ENCODE results near the gene ZSWIM6.

The ZSWIM6 gene

DNA sequence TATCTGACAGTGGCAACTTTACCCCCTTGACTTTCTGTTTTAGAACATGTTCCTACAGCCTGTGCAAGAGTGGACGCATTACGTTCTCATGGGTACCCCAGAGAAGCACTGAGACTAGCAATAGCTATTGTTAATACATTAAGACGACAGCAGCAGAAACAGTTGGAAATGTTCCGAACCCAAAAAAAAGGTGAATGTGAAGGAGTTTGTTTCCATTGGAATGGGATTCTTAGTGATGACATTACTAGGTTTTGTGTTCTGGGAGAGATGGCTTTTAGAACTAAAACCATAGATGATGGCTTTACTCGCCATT lies 194.1 kb downstream of the ZSWIM6 start:
- H3K79me2 ChIP-seq (ENCODE audit: insufficient read depth, low read length): no peaks in the 10 kb centered on the region
- no peaks in the 10 kb centered on the region for H3K9me2 ChIP-seq (replicated peaks; ENCODE audit: insufficient read depth, low read length)
- no peaks in the 10 kb centered on the region for H3K36me3 ChIP-seq (ENCODE audit: low read length)
- H3K4me3 ChIP-seq (ENCODE audit: insufficient read depth, low read length, poor library complexity, severe bottlenecking): no peak overlapping the region
- no peak overlapping the region for H3K27ac ChIP-seq (ENCODE audit: low read depth, low read length)
- H4K20me1 ChIP-seq (ENCODE audit: low read depth, low read length): no peaks in the 10 kb centered on the region
- no peak overlapping the region for H3K4me2 ChIP-seq (ENCODE audit: low read depth, low read length, poor library complexity, severe bottlenecking)
- H2AFZ ChIP-seq (ENCODE audit: low read depth, low read length, severe bottlenecking): no peak overlapping the region
- TF ChIP-seq, protein P1, sequence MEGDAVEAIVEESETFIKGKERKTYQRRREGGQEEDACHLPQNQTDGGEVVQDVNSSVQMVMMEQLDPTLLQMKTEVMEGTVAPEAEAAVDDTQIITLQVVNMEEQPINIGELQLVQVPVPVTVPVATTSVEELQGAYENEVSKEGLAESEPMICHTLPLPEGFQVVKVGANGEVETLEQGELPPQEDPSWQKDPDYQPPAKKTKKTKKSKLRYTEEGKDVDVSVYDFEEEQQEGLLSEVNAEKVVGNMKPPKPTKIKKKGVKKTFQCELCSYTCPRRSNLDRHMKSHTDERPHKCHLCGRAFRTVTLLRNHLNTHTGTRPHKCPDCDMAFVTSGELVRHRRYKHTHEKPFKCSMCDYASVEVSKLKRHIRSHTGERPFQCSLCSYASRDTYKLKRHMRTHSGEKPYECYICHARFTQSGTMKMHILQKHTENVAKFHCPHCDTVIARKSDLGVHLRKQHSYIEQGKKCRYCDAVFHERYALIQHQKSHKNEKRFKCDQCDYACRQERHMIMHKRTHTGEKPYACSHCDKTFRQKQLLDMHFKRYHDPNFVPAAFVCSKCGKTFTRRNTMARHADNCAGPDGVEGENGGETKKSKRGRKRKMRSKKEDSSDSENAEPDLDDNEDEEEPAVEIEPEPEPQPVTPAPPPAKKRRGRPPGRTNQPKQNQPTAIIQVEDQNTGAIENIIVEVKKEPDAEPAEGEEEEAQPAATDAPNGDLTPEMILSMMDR (IDR thresholded peaks at IDR 0.05; ENCODE audit: insufficient read depth, low read length, poor library complexity, severe bottlenecking): no peak
- TF ChIP-seq EZH2phosphoT487 (conservative IDR thresholded peaks at IDR 0.05; ENCODE audit: low read length): no peak
- no peak overlapping the region for H3K9ac ChIP-seq (ENCODE audit: low read length)
- no peaks in the 10 kb centered on the region for H3K9me3 ChIP-seq (ENCODE audit: insufficient read depth, low read length)
- no peaks in the 10 kb centered on the region for H3F3A ChIP-seq (ENCODE audit: insufficient read depth)
- no peaks in the 10 kb centered on the region for H3K27me3 ChIP-seq (ENCODE audit: low read length)

DNA sequence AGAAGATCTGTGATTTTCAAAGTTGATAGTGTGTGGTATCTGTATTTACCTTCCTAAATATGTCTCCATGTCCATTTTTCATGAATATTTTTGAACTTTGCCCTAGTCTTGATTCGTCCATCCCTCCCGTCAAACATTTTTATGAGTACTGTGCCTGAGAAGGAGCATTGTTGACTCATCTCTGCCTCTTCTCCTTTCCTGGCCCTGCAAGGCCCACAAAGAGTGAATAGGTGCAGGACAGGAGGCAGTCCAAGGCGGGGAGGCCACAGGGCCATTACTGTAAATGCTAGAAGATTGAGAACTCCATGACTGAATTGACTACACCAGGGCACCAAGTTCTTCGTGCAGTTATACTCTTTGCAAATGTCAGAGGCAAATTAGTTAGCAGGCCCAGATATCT lies 200.9 kb downstream of the ZSWIM6 start:
- Histone ChIP-seq H3K9me2 (replicated peaks; ENCODE audit: insufficient read depth, low read length) (no peaks in the 10 kb centered on the region), H3K4me3 (ENCODE audit: insufficient read depth, low read length, poor library complexity, severe bottlenecking) (no peak overlapping the region), H3K79me2 (ENCODE audit: insufficient read depth, low read length) (no peaks in the 10 kb centered on the region), H3K27me3 (ENCODE audit: low read length) (no peaks in the 10 kb centered on the region), H3K9ac (ENCODE audit: low read length) (no peak overlapping the region), H3K4me2 (ENCODE audit: low read depth, low read length, poor library complexity, severe bottlenecking) (no peak overlapping the region), H4K20me1 (ENCODE audit: low read depth, low read length) (no peaks in the 10 kb centered on the region), H3F3A (ENCODE audit: insufficient read depth) (no peaks in the 10 kb centered on the region), H3K36me3 (ENCODE audit: low read length) (no peaks in the 10 kb centered on the region), H3K27ac (ENCODE audit: low read depth, low read length) (no peak overlapping the region), H2AFZ (ENCODE audit: low read depth, low read length, severe bottlenecking) (no peak overlapping the region), H3K9me3 (ENCODE audit: insufficient read depth, low read length) (no peaks in the 10 kb centered on the region)
- no peak for TF ChIP-seq EZH2phosphoT487 (conservative IDR thresholded peaks at IDR 0.05; ENCODE audit: low read length)
- TF ChIP-seq, protein P1 (IDR thresholded peaks at IDR 0.05; ENCODE audit: insufficient read depth, low read length, poor library complexity, severe bottlenecking): no peak

DNA sequence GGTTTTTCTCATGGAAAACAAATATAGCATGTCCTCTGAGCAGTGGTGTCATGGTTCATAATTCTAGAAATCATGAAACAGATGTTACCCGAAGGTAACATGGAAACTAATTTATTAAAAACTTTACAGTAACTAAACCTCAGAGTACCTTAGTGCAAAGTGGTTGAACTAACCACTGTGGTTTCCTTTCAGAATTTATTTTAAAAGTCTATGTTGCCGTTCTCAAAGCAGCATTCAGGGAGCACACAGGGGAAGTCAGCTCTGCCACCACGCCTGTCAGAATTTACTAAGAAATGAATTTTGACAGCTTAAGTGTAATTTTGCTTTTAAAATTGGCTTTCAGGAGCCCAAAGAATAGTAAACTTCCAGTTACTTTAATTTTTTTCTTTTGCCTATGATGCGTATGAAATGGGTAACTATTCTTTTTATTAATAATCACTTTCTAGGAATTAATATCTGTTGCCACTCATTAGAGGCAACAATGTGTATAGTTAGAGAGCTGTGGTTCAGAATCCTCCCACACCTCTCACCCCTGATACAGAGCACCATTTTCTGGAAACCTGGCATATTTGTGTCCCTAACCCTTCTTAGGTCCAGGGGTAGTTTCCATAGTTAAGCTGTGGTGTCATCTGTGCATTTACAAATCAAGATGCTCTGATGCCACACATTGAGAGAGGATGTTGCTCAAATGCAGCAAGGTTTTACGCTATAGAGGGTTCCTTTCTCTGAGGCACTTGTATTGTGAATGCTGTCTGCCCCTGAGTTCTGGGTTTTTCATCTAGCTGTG lies 202.6 kb downstream of the ZSWIM6 start:
- H3F3A ChIP-seq (ENCODE audit: insufficient read depth): no peaks in the 10 kb centered on the region
- TF ChIP-seq, protein P1 (IDR thresholded peaks at IDR 0.05; ENCODE audit: insufficient read depth, low read length, poor library complexity, severe bottlenecking): no peak
- TF ChIP-seq EZH2phosphoT487 (conservative IDR thresholded peaks at IDR 0.05; ENCODE audit: low read length): no peak
- no peak overlapping the region for H3K27ac ChIP-seq (ENCODE audit: low read depth, low read length)
- no peak overlapping the region for H2AFZ ChIP-seq (ENCODE audit: low read depth, low read length, severe bottlenecking)
- H4K20me1 ChIP-seq (ENCODE audit: low read depth, low read length): no peaks in the 10 kb centered on the region
- no peaks in the 10 kb centered on the region for H3K9me3 ChIP-seq (ENCODE audit: insufficient read depth, low read length)
- H3K9me2 ChIP-seq (replicated peaks; ENCODE audit: insufficient read depth, low read length): no peaks in the 10 kb centered on the region
- H3K4me2 ChIP-seq (ENCODE audit: low read depth, low read length, poor library complexity, severe bottlenecking): no peak overlapping the region
- H3K4me3 ChIP-seq (ENCODE audit: insufficient read depth, low read length, poor library complexity, severe bottlenecking): no peak overlapping the region
- no peaks in the 10 kb centered on the region for H3K79me2 ChIP-seq (ENCODE audit: insufficient read depth, low read length)
- H3K36me3 ChIP-seq (ENCODE audit: low read length): no peaks in the 10 kb centered on the region
- no peaks in the 10 kb centered on the region for H3K27me3 ChIP-seq (ENCODE audit: low read length)
- H3K9ac ChIP-seq (ENCODE audit: low read length): no peak overlapping the region
